Heart left ventricle (tissue), 16 donors: ENCODE results near the gene SERPINH1. TPM values are rescaled to one million over a fixed set of nuclear protein-coding genes. Genes with fewer than 3 reads are reported as not detected.

Experiments
- ATAC-seq, 4 donors: fragments of 200-7000 bp; cut with Tn5 transposase; one replicate each; pipeline ENCODE4 v1.9.1; 2020 to 2022; ENCODE audit warnings: moderate library complexity in 4 of 4, mild to moderate bottlenecking in 3 of 4, moderate number of reproducible peaks in 1 of 4
- DNase-seq, 5 donors: peaks; one replicate each; pipeline ENCODE4 v3.0.0-alpha.2; 2020
- H3K27ac ChIP-seq, 12 donors: fragments of 200-600 bp; sonication (generic) in 4 of 12; one replicate each; pipeline versions ENCODE4 v1.5.0 to v1.8.0; 2016 to 2022; ENCODE audit warnings: mild to moderate bottlenecking in 2 of 12
- H3K27me3 ChIP-seq, 9 donors: fragments of 200-600 bp; sonication (generic) in 2 of 9; one replicate each; pipeline versions ENCODE4 v1.5.1 to v1.8.0; 2016 to 2022; ENCODE audit warnings: mild to moderate bottlenecking in 3 of 9
- H3K36me3 ChIP-seq, 9 donors: fragments of 200-600 bp; sonication (generic) in 2 of 9; one replicate each; pipeline versions ENCODE4 v1.5.0 to v1.8.0; 2018 to 2022; ENCODE audit warnings: mild to moderate bottlenecking in 2 of 9
- H3K4me1 ChIP-seq, 12 donors: fragments of 200-600 bp; sonication (generic) in 4 of 12; one replicate each; pipeline versions ENCODE4 v1.5.0 to v1.8.0; 2016 to 2022; ENCODE audit warnings: mild to moderate bottlenecking in 3 of 12
- H3K4me3 ChIP-seq, 12 donors: fragments of 200-600 bp; sonication (generic) in 4 of 12; one replicate each; pipeline versions ENCODE4 v1.5.0 to v1.8.0; 2017 to 2022; ENCODE audit warnings: mild to moderate bottlenecking in 9 of 12, moderate library complexity in 4 of 12
- H3K9me3 ChIP-seq, 12 donors: fragments of 200-600 bp; sonication (generic) in 4 of 12; one replicate each; pipeline versions ENCODE4 v1.5.0 to v1.8.0; 2016 to 2022; ENCODE audit warnings: mild to moderate bottlenecking in 1 of 12
- POLR2A ChIP-seq, 2 donors: fragments of 450-650 bp; IDR thresholded peaks; one replicate each; pipeline ENCODE4 v1.6.1; 2017; ENCODE audit warnings: antibody characterized with exemption in 2 of 2, mild to moderate bottlenecking in 2 of 2, moderate library complexity in 2 of 2
- WGBS, 4 donors: extraction: QIAGEN DNeasy Blood & Tissue Kit in 2 of 4; methylation state at CpG; one replicate each; pipeline versions ENCODE4 v1.1.5 to v1.1.7; 2013 to 2018; 5-methylcytosine and 5-hydroxymethylcytosine counted together
- intact Hi-C, 10 donors: fragments of 100-400 bp; cut with DNase I; formaldehyde crosslinking; loops; one replicate each; pipeline versions ENCODE4 v1.11.1 to v1.14.2; 2022
- polyA plus RNA-seq, 2 donors: library from polyadenylated mRNA; stranded (reverse); fragments of 200-250 nt; gene quantifications; one replicate each; pipeline ENCODE4 v1.2.3, GENCODE V29; 2013
- total RNA-seq, 9 donors: library from RNA; depleted of rRNA in 2 of 9; stranded (reverse); fragments of >200 nt in 2 of 9; fragmentation: NEBNext Ultra II Directional in 3 of 9; extraction: Animal tissue kit (Norgen Biotek cat#: 25700) in 3 of 9; gene quantifications; one replicate each; pipeline versions ENCODE4 v1.1.0 to v1.2.4, GENCODE V29; 2016 to 2023
- TF ChIP-seq, protein P1 (sequence below), 12 donors: fragments of 200-600 bp; sonication (generic) in 4 of 12; IDR thresholded peaks; one replicate each; pipeline versions ENCODE4 v1.5.0 to v1.8.0; 2018 to 2022; ENCODE audit warnings: antibody characterized with exemption in 12 of 12, mild to moderate bottlenecking in 5 of 12
- donor health status: ischemic (EF 13 %, LVEDD 7.1; RV severe dilation, severe dysfunction).
- donor health status: healthy with polysubstance abuse.
- donor health status: DM: no; HTN: yes; CAD: no.
- donor health status: DM: no; HTN: no; CAD: no.
- donor health status: ischemic (EF 25% LVEDD 6.9; RV normal size, moderate dysfunction).
- donor health status: ischemic (EF 25% LVEDD 5.7; RV mildly dilated, moderate dysfunction).
- donor health status: healthy.
- donor health status: DM: yes; HTN: yes; CAD: no.
- donor health status: ischemic (EF 35%, LVEDD 5.7; RV mildly dilated, moderate dysfunction).
- donor health status: nonischemic (EF 11% LVEDD 7.7; RV severe dilation, severe dysfunction).
- donor health status: DM: yes; HTN: yes; CAD: no.
- donor health status: PGD.
- donor health status: ischemic (EF 29% LVEDD 5.4; RV normal size, mild dysfunction).
- donor health status: nonischemic (EF 23%, LVEDD 6.1; RV moderate dilation, normal function).

SERPINH1 gene
- total and polyA plus RNA-seq, 11 donors, result 32.5 to 211 (median 71.8) TPM

DNA sequence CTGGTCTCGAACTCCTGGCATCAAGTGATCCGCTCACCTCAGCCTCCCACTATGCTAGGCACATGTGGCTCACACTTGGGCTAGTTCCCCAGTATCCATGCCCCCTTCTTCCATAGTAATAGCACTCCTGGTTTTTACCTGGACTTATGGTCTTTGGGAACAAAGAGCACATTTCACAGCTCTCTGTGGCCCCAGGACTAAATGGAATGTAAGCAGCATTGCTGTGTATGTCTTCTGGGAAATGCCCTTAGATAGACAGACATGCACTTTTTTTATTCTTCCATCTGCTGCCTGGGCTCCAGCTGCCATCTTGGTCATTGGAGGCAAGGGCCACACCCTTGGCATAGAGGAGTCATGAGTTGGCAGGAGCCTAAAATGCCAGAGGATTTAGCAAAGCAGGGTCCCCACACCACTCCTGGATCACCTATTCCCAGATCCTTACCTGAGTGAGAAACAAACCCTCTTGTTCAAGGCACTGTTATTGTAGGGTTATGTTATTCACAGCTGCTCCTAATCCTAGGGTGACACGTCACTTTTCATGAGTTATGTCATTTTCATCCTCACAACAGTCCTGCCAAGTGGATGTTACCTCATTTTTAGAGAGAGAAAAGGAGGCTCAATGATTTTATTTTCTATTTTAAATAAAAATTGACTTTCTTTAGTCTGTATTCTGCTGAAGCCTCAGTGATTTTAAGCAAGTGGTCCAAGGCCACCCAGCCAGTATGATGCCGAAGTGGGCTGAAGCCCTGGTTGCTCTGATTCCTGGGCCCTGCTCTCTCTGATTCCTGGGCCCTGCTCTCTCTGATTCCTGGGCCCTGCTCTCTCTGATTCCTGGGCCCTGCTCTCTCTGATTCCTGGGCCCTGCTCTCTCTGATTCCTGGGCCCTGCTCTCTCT, 20.6 kb upstream of the SERPINH1 start:
- ATAC-seq, result no peak
- no peaks in the 10 kb centered on the region for H3K36me3 ChIP-seq
- WGBS, 4 donors, result 88 to 96% (median 94%) methylated on average over 4 of the region's 4 CpGs
- H3K27ac ChIP-seq, result no peak overlapping the region
- DNase-seq, result peak in 1 of 5 donors; percentile 8
- H3K9me3 ChIP-seq, result no peaks in the 10 kb centered on the region
- peaks cover 0 to 14% (median 0%) of the 10 kb centered on the region in 12 donors for H3K4me1 ChIP-seq
- no peak for TF ChIP-seq POLR2A (IDR thresholded peaks at IDR 0.05)
- TF ChIP-seq, protein P1, sequence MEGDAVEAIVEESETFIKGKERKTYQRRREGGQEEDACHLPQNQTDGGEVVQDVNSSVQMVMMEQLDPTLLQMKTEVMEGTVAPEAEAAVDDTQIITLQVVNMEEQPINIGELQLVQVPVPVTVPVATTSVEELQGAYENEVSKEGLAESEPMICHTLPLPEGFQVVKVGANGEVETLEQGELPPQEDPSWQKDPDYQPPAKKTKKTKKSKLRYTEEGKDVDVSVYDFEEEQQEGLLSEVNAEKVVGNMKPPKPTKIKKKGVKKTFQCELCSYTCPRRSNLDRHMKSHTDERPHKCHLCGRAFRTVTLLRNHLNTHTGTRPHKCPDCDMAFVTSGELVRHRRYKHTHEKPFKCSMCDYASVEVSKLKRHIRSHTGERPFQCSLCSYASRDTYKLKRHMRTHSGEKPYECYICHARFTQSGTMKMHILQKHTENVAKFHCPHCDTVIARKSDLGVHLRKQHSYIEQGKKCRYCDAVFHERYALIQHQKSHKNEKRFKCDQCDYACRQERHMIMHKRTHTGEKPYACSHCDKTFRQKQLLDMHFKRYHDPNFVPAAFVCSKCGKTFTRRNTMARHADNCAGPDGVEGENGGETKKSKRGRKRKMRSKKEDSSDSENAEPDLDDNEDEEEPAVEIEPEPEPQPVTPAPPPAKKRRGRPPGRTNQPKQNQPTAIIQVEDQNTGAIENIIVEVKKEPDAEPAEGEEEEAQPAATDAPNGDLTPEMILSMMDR (IDR thresholded peaks at IDR 0.05), result no peak
- intact Hi-C loops, result loop anchor here in 4 of 10 donors (10.0 kb wide), 5 partner anchors 163 to 783 kb away; partner anchors contain the start of gene DGAT2 (in 1 of the 4)
- H3K27me3 ChIP-seq, result no peaks in the 10 kb centered on the region
- no peak overlapping the region for H3K4me3 ChIP-seq

DNA sequence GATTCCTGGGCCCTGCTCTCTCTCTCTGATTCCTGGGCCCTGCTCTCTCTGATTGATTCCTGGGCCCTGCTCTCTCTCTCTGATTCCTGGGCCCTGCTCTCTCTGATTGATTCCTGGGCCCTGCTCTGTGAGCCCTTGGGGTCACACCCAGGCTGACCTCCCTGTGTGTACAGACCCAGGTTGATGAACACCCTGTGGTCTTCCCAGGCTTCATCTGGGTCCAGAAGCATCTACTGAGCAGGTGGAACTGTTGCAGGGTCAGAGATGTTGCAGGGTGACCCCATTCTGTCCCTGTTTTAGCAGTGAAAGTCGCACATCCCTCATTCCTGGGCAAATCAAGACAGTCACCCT, 20.0 kb upstream of the SERPINH1 start:
- intact Hi-C loops, result loop anchor here in 4 of 10 donors (10.0 kb wide), 5 partner anchors 163 to 783 kb away; partner anchors contain the start of gene DGAT2 (in 1 of the 4)
- Histone ChIP-seq H3K36me3 (no peaks in the 10 kb centered on the region), H3K27ac (no peak overlapping the region), H3K4me1 (peaks cover 0 to 8% (median 0%) of the 10 kb centered on the region in 12 donors), H3K27me3 (no peaks in the 10 kb centered on the region), H3K9me3 (no peaks in the 10 kb centered on the region), H3K4me3 (no peak overlapping the region)
- TF ChIP-seq POLR2A (IDR thresholded peaks at IDR 0.05), result no peak
- TF ChIP-seq, protein P1 (IDR thresholded peaks at IDR 0.05), result no peak
- no peak for ATAC-seq
- DNase-seq, result peak in 1 of 5 donors; percentile 8
- 95 to 100% (median 98%) methylated on average over 1 of the region's 1 CpG for WGBS, 4 donors

DNA sequence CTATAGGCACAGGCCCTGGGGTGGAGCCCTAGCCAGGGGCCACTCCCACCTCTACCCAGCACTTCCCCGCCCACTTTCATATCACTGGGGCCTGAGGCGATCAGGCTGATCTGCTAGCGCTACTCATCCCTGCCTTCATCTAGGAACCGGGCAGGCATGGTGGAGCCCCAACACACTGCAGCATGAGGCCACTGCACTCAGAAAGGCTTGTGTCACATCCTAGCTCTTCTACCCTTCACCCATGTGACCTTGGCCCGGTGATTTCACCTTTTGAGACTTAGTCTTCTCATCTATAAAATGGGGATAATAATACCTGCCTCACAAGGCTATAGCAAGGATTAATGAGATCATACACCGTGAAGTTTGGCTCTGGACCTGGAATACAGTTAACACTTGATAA, 18.2 kb upstream of the SERPINH1 start:
- peak in 1 of 5 donors; percentile 5 for DNase-seq
- Histone ChIP-seq H3K9me3 (no peaks in the 10 kb centered on the region), H3K27me3 (no peaks in the 10 kb centered on the region), H3K36me3 (no peaks in the 10 kb centered on the region), H3K4me1 (peaks cover 0 to 8% (median 5%) of the 10 kb centered on the region in 12 donors), H3K27ac (no peak overlapping the region), H3K4me3 (no peak overlapping the region)
- WGBS, 4 donors, result 88 to 96% (median 94%) methylated on average over 5 to 6 of the region's 6 CpGs
- intact Hi-C loops, result loop anchor here in 4 of 10 donors (10.0 kb wide), 5 partner anchors 161 to 781 kb away; partner anchors contain the start of gene DGAT2 (in 1 of the 4)
- no peak for TF ChIP-seq POLR2A (IDR thresholded peaks at IDR 0.05)
- TF ChIP-seq, protein P1 (IDR thresholded peaks at IDR 0.05), result no peak
- ATAC-seq, result no peak

DNA sequence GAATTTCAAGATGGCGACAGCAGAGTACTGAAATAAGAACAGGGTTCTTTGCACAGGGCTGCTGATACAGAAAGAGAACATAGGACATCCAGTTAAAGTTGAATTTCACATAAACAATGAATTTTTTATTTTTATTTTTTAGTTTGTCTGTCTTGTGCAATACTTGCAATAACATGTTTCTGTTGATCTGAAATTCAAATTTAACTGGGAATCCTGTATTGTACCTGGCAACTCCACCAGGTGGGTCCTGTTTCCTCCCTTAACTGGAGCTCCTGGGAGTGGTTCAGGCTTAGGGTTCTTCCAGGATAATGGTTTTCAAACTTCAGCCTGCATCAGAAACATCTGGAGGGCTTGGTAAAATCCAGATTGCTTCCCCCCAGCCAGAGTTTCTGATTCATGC, 14.9 kb upstream of the SERPINH1 start:
- intact Hi-C loops, result loop anchor here in 9 of 10 donors (1.0 to 10.0 kb wide), 13 partner anchors 28 to 778 kb away; partner anchors contain the start of genes DGAT2 (in 2 of the 9) and MAP6 (in 2 of the 9)
- H3K27ac ChIP-seq, result no peak overlapping the region
- no peak for ATAC-seq

More for the DNA sequence above, 14.9 kb upstream of the SERPINH1 start:
- WGBS, 4 donors, result 95 to 100% (median 96%) methylated on average over 1 of the region's 1 CpG
- H3K4me3 ChIP-seq, result no peak overlapping the region
- H3K4me1 ChIP-seq, result peaks cover 0 to 8% (median 5%) of the 10 kb centered on the region in 12 donors
- TF ChIP-seq, protein P1 (IDR thresholded peaks at IDR 0.05), result no peak
- TF ChIP-seq POLR2A (IDR thresholded peaks at IDR 0.05), result no peak
- no peaks in the 10 kb centered on the region for H3K27me3 ChIP-seq
- H3K36me3 ChIP-seq, result no peaks in the 10 kb centered on the region
- DNase-seq, result no peak
- H3K9me3 ChIP-seq, result no peaks in the 10 kb centered on the region
